GM19455 (cell line): Measurements from ENCODE around the gene RUNX3.
"Not testable (repeated sequence)": the region's sequence is repeated elsewhere in the genome, so short reads cannot be mapped to it uniquely, and the experiment has no call there.

Source experiments
- ATAC-seq: cut with Tn5 transposase; IDR thresholded peaks from one replicate; pipeline ENCODE4 v1.9.1; 2021; ENCODE audit not compliant: unreplicated experiment

RUNX3 gene

GRCh38 chr1:24903011-24903461 lies 27.0 kb downstream of the RUNX3 start:
- ATAC-seq, result no peak

GRCh38 chr1:24902471-24902891 lies 27.6 kb downstream of the RUNX3 start:
- ATAC-seq, result no peak

- ATAC-seq, result no peak
Measured at GRCh38 chr1:24901791-24902470, 28.1 kb downstream of the RUNX3 start.

- ATAC-seq, result no peak
Measured at GRCh38 chr1:24900985-24901781, 28.9 kb downstream of the RUNX3 start.

DNA sequence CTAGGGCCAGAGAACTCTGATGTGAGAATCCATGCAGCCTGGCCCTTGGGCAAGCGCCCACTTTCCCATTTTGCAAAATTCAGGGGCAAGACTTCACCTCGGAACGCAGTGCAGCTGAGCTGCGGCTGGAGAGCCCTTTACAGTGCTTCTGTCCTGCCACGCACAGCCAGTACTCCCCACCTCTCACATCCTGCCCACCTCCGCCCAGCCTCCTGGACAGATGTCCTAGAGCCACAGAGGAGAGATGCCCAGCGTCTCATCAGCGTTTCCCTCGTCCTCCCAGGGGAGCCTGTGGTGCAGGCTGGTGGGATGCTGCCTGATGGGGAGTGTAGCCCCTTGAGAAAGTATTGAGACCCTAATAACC lies 29.6 kb downstream of the RUNX3 start:
- ATAC-seq, result no peak

DNA sequence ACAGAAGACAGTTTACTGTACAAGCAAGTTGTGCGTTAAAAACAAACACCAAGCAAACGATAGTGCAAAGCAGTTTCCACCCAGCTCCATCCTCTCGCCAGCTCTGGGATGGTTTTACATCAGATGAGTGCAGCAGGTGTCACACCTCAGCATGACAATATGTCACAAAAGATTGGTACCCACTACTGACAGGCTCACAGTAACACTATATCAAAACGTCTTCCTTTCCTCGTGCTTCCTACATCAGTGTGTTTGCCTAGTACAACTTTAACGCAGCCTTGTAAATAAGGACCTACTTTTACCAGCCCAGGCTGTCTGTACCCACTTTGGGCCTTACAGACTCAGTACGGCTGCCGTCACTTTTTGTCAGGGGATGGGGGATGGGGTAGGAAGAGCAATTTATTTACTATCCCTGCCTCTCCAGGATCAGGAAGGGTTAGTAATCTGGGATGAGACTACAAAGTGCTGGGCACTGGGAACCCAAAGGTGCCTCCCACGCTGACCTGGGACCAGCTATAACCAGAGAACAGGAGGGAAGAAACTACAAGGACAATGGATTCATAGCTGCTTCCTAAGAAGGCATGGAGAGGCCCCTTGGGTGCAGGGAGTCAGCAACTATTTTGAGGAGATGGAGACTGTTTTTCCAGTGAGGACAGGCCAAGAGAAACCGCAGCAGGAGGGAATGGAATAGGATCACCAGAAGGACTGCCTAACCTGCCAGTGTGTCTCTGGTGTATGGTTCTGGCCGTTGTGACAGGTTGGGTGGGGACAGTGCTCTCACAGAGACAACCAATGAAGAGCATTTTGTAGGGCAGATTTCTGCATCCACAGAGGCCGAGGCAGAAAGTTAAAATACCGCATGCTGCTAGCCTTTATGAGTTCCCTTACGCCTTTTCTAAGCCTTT lies 30.2 kb downstream of the RUNX3 start:
- ATAC-seq, result no peak

- no peak for ATAC-seq
Measured at GRCh38 chr1:24898909-24899439, 31.1 kb downstream of the RUNX3 start.

DNA sequence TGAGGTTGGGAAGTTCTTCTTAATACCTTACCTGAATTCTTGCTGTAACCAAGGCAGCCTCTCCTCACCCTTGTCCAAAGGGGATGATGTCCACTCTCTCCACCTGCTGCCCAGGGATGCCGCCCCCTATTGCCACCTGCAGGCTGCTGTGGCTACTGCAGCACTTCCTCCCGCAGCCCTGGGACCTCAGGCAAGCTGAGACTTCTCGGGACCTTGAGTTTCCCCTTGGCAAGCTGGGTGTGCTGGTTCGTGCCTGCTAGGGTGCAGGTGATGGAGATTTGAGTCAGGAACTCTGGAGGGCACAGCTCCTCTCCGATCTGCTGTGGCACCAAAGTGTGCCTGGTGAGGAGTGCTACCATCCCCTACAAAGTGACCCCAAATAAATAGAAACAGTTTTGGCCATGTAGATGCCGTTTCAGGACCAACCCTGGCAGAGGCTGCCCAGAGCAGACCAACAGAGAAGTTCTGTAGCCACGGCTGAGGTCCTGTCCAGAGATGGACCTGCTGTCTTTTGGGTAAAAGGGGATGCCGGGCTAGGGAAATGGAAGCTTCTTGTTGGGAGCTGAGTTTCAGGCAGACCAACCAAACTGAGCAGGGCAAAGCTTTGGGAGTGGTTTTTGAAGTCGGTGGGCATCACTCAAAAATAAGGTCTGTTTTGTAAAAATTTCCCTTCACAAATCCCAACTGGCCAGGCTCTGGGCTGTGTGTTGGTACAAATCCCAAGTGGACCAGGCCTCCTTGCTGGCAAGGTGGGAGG lies 31.7 kb downstream of the RUNX3 start:
- ATAC-seq, result no peak

GRCh38 chr1:24897263-24898151 lies 32.6 kb downstream of the RUNX3 start:
- ATAC-seq, result no peak

DNA sequence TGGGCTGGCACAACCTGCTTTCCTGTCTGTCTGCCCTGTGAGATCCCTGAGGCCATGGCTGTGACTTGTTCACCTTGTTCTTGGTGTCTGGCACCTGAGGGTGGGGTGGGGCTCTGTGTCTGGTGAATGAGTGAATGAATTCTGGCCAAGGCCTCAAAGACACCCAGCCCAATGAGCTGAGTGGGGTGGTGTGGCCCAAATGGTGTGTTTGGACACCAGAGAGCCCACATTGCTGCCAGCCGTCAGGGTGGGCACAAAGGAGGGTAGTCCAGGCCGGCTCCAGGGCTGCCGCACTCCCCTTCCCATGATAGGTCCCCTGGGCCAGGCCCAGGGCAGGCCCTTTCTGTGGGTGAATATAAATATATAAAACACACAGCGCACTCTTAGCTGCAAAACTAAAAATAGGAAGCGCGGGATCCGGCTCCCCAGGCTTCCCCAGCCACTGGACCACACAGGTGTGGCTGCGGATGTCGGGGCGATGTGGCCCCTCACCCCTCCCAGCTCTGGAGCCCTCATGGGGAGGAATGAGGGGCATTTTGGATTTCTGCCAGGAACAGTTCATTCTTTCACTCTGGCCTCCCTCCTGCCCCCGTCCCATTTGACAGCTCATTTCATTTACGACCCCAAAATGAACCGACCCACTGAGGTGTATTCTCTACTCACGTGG lies 33.3 kb downstream of the RUNX3 start:
- ATAC-seq, result no peak

DNA sequence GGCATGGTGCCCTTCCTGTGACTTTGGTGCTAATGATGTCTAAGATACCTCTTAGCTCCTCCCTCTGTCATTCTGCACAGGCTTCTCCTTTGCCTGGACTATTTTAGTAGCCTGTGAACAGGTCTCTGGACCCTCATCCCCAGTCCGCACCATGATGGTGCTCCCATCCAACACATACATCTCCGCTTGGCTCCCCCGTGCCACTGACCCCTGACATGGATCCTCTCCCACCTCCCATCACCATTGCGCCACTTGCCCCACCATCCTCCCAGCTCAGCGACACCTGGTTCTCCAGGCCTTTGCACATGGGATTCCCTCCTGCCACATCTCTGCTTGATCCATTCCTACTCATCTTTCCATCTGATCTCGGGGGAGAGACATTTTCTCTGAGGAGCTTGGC lies 33.9 kb downstream of the RUNX3 start:
- ATAC-seq, result no peak

GRCh38 chr1:24895511-24895910 lies 34.6 kb downstream of the RUNX3 start:
- ATAC-seq, result no peak

DNA sequence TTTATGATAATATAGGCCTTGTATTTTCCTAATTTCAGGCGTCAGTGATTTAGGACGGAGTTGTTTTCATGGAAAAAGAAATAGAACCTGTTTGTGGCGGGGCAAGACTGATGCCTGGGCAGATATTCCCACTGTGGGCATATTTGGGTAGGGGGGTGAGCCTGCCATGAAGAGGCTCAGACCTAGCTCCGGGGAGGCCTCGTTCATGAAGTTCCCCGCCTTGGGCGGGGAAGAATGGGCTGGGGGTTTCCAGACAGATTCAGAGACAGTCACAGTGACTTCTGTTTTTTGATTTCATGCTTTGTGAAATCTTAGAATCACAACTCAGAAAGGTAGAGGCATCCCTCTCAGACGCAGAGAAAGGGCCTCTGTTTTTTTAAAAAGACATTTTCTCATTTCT lies 36.1 kb downstream of the RUNX3 start:
- no peak for ATAC-seq

DNA sequence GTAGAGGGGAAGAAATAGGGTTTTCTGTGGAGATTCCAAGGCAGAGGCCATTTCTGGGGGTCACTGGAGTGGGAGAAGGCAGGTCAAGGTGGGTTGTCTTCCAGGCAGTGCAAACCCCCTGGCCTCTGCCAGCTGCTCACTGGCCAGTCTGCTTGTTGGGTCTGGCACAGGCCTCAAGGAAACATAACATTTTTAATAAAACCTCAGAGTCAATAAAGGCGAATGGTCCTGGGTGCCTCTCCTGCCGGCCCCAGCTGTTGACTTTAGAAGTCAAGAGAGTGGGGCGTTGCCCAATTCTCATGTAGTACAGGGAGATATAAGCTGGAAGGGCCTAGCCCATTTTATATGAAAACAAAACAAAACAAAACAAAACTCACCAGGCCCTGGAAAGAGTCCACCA lies 36.6 kb downstream of the RUNX3 start:
- no peak for ATAC-seq

DNA sequence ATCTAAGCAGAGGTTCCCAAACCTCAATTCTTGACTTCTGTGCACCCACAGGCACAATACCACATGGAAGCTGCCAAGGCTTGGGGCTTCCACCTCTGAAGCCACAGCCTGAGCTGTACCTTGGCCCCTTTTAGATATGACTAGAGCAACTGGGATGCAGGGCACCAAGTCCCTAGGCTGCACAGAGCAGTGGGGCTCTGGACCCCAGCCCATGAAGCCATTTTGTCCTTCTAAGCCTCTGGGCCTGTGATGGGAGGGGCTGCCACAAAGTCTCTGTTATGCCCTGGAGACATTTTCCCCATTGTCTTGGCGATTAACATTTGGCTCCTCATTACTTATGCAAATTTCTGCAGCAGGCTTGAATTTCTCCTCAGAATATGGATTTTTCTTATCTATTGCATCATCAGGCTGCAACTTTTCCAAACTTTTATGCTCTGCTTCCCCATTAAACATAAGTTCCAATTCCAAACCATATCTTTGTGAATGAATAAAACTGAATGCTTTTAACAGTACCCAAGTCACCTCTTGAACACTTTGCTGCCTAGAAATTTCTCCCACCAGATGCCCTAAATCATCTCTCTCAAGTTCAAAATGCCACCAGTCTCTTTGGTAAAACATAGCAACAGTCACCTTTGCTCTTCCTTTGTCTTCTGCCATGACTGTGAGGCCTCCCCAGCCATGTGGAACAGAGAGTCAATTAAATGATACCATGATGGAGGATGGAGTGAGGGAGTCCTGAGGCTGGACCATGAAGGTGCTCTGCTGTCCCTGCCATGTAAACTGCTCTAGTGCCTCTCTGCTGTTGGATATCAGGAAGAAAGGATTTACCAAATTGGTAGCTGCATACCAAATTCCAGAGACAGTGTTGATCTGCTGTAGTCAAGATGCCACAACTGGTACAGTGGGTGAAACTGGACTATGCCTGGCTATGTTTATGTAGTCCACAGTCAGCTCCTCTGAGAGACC lies 37.6 kb downstream of the RUNX3 start:
- ATAC-seq, result no peak

- ATAC-seq, result not testable (repeated sequence)
Measured at GRCh38 chr1:24891367-24891766, 38.7 kb downstream of the RUNX3 start.

- no peak for ATAC-seq
Measured at GRCh38 chr1:24890887-24891286, 39.2 kb downstream of the RUNX3 start.
